ENCODE measurements around the gene PHF1. TPM values are rescaled to one million over a fixed set of nuclear protein-coding genes. Genes with fewer than 3 reads are reported as not detected.

PHF1 gene
- polyA plus RNA-seq, 1 experiment, result 54.6 TPM

DNA sequence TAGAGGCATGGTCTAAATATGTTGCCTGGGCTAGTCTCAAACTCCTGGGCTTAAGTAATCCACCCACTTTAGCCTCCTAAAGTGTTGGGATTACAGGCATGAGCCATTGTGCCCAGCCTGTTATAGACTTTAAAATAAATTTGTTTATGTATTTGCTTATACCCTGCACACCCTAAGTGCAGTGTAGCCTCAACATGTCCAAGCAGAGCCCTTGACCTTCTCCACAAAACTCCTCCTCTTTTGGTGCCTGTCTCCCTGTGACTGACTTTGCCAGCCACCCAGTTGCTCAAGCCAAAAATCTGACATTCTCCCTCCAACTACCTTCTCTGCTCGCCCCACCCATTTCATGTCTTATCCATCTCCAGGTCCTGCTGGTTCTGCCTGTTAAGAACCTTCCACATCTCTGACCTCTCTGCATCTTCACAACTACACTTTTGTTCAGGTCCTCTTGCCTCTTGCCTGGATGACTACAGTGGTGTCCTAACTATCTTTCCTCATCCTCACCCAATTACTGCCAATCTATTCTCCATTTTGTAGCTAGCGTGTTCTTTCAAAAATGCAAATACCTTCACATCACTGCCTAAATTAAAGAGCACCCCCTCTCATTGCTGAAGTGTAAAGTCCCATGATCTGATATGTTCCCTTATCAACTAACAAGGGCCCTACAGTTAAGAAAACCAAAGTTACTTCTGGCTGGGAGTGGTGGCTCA, 30.4 kb upstream of the PHF1 start:
- Histone ChIP-seq H3K27me3 (ENCODE audit: control insufficient read depth, insufficient read depth, low read length) (peaks cover 1% of the 10 kb centered on the region; the same call in 1 of the 2 replicates), H3K4me3 (ENCODE audit: low read depth, low read length) (no peak overlapping the region), H3K36me3 (ENCODE audit: control insufficient read depth, insufficient read depth, low read length) (no peaks in the 10 kb centered on the region)
- DNase-seq (ENCODE audit: low read depth), result no peak
- TF ChIP-seq, protein P1, sequence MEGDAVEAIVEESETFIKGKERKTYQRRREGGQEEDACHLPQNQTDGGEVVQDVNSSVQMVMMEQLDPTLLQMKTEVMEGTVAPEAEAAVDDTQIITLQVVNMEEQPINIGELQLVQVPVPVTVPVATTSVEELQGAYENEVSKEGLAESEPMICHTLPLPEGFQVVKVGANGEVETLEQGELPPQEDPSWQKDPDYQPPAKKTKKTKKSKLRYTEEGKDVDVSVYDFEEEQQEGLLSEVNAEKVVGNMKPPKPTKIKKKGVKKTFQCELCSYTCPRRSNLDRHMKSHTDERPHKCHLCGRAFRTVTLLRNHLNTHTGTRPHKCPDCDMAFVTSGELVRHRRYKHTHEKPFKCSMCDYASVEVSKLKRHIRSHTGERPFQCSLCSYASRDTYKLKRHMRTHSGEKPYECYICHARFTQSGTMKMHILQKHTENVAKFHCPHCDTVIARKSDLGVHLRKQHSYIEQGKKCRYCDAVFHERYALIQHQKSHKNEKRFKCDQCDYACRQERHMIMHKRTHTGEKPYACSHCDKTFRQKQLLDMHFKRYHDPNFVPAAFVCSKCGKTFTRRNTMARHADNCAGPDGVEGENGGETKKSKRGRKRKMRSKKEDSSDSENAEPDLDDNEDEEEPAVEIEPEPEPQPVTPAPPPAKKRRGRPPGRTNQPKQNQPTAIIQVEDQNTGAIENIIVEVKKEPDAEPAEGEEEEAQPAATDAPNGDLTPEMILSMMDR (IDR thresholded peaks at IDR 0.05; ENCODE audit: insufficient read depth, low read depth, low read length), result no peak
- CTCF ChIA-PET, result interaction anchor here (0.6 kb wide), 1 partner anchor 36 kb away, joined by 4 read pairs; no protein-coding TSS in a partner anchor
- POLR2A ChIA-PET, result no interaction called here

DNA sequence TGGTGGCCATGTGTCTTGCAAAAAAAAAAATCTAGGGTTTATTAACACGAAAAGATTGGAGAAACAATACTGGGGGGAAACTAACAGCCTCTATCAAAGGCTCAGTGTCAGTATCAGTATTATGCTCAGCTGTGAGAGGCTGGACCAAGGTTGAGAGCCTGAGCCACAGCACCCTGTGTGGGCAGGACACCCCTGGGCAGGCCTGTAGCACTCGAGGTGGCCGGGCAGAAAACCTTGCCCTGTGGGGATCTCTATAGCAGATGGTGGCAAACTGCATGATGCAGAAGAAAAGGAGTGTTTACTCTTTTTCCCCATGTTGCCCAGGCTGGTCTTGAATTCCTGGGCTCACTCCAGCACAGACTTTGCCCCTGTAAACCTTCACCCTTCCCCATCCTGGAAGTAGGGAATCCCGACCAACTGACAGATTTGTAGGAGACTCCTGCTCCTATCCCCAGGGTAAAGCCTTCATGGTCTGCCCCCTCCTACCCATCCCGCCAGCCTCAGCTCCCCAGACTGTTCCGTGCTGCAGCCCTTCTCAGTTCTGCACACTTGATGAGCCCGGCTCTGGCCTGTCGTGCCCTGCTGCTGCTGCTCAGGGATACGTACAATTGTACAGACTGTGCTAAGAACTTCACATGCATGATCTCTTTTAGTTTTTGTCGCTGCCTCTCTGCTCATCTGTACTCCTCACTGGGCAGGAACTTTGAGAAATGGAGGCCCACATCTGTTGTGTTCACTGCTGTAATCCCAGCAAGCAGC, 27.2 kb upstream of the PHF1 start:
- no peak overlapping the region for H3K4me3 ChIP-seq (ENCODE audit: low read depth, low read length)
- TF ChIP-seq, protein P1 (IDR thresholded peaks at IDR 0.05; ENCODE audit: insufficient read depth, low read depth, low read length), result no peak
- CTCF ChIA-PET, result interaction anchor here (0.6 to 1.8 kb wide), 18 partner anchors 8 to 317 kb away, joined by 3 to 15 read pairs (median 3); partner anchors contain the start of gene ZBTB9
- POLR2A ChIA-PET, result no interaction called here
- H3K27me3 ChIP-seq (ENCODE audit: control insufficient read depth, insufficient read depth, low read length), result peaks cover 1% of the 10 kb centered on the region; the same call in 1 of the 2 replicates
- no peak for DNase-seq (ENCODE audit: low read depth)
- H3K36me3 ChIP-seq (ENCODE audit: control insufficient read depth, insufficient read depth, low read length), result no peaks in the 10 kb centered on the region

DNA sequence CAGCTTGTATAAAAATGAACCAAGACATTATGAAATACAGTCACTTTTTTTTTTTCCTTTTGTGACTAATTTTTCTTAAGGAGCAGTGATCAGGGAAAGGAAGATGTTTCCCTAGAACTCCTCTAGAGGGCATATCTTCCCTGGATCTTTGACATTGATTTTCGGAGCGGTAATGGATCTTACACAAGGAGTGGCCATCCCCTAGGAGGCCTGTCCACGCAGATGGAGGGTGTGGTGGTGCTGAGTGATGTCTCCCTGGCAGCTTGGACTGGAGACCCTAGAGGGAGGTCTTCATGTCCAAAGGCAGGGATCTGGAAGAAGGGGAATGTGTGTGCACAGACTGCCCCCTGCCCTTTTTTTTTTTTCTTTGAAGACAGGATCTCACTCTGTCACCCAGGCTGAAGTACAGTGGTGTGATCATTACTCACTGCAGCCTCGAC, 26.2 kb upstream of the PHF1 start:
- CTCF ChIA-PET, result interaction anchor here (0.6 to 1.8 kb wide), 19 partner anchors 9 to 316 kb away, joined by 3 to 15 read pairs (median 3); partner anchors contain the start of gene ZBTB9

DNA sequence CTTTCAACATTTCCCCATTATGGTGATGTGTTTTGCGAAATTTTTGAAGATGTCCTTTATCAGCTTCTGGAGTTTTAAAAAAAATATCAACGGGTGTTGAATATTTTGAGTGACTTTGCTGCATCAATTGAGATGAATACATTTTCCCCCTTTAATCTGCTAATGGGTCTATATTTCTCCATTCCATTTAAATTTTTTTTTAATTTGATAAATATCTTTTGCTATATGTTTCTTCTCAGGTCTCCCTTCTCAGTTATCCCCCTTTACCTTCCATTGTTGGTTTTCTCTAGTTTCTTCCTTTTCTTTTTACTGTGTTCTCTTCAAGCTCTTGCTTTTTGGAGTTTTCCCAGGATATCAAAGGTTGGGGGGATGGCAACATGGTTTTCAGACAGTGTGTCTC, 20.6 kb upstream of the PHF1 start:
- Histone ChIP-seq H3K27me3 (ENCODE audit: control insufficient read depth, insufficient read depth, low read length) (no peaks in the 10 kb centered on the region), H3K4me3 (ENCODE audit: low read depth, low read length) (no peak overlapping the region), H3K36me3 (ENCODE audit: control insufficient read depth, insufficient read depth, low read length) (no peaks in the 10 kb centered on the region)
- ChIA-PET POLR2A (no interaction called here), CTCF (interaction anchor here (0.6 to 2.3 kb wide), 5 partner anchors 18 to 296 kb away, joined by 3 to 19 read pairs (median 3); no protein-coding TSS in a partner anchor)
- no peak for DNase-seq (ENCODE audit: low read depth)
- TF ChIP-seq, protein P1 (IDR thresholded peaks at IDR 0.05; ENCODE audit: insufficient read depth, low read depth, low read length), result no peak

More for the DNA sequence above, 26.2 kb upstream of the PHF1 start:
- Histone ChIP-seq H3K27me3 (ENCODE audit: control insufficient read depth, insufficient read depth, low read length) (peaks cover 1% of the 10 kb centered on the region; the same call in 1 of the 2 replicates), H3K4me3 (ENCODE audit: low read depth, low read length) (no peak overlapping the region), H3K36me3 (ENCODE audit: control insufficient read depth, insufficient read depth, low read length) (no peaks in the 10 kb centered on the region)
- TF ChIP-seq, protein P1 (IDR thresholded peaks at IDR 0.05; ENCODE audit: insufficient read depth, low read depth, low read length), result peak; percentile 72
- POLR2A ChIA-PET, result no interaction called here
- peak; percentile 46 for DNase-seq (ENCODE audit: low read depth)

DNA sequence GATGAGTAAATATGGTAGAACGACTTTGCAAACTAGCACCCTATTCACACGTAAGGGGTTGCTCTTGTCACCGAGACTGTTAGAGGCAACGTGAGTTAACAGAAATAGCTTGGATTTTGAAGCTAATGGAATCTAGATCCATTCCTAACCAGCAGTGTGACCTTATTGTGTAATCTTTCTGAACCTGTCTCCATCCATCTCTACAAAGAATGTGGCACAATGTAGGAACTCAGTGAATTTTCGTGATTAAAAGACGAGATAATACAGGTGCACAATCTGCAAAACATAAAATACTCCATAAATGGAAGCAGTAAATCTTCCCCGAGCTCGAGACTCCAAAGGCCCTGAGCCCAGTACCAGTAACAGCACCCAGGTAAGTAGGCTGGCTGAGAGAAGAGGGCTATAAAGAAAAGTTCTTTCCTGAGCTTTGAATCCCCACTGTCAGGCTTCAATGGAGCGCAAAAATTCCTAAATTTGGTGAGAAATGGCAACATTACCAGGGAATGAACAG, 20.0 kb upstream of the PHF1 start:
- no peak for DNase-seq (ENCODE audit: low read depth)
- POLR2A ChIA-PET, result no interaction called here
- CTCF ChIA-PET, result interaction anchor here (0.6 to 2.3 kb wide), 12 partner anchors 12 to 297 kb away, joined by 3 to 19 read pairs (median 3); no protein-coding TSS in a partner anchor

More for the DNA sequence above, 20.0 kb upstream of the PHF1 start:
- TF ChIP-seq, protein P1 (IDR thresholded peaks at IDR 0.05; ENCODE audit: insufficient read depth, low read depth, low read length), result no peak
- Histone ChIP-seq H3K4me3 (ENCODE audit: low read depth, low read length) (peak overlapping the region; percentile 15; the same call in 1 of the 2 replicates), H3K36me3 (ENCODE audit: control insufficient read depth, insufficient read depth, low read length) (no peaks in the 10 kb centered on the region), H3K27me3 (ENCODE audit: control insufficient read depth, insufficient read depth, low read length) (no peaks in the 10 kb centered on the region)

Data from BJ (cell line).